Suprapubic skin (tissue), 4 donors: ENCODE results near the gene ROR2.

Source experiments
- CTCF ChIP-seq, 2 donors: fragments of 200-600 bp in 1 of 2; fragments of 450-650 bp in 1 of 2; sonication (generic) in 1 of 2; IDR thresholded peaks; one replicate each; pipeline ENCODE4 v1.5.1; 2016 to 2019; ENCODE audit warnings: antibody characterized with exemption in 2 of 2, mild to moderate bottlenecking in 1 of 2, moderate library complexity in 1 of 2
- EP300 ChIP-seq: sonication (generic); formaldehyde crosslinking; IDR thresholded peaks from one replicate; pipeline ENCODE4 v1.6.1; 2017; ENCODE audit warnings: antibody characterized with exemption
- POLR2A ChIP-seq, 2 donors: fragments of 450-650 bp; IDR thresholded peaks; one replicate each; pipeline ENCODE4 v1.6.1; 2017; ENCODE audit warnings: antibody characterized with exemption in 2 of 2, mild to moderate bottlenecking in 2 of 2, moderate library complexity in 2 of 2
- POLR2AphosphoS5 ChIP-seq, 3 donors: sonication (generic); formaldehyde crosslinking; IDR thresholded peaks; one replicate each; pipeline ENCODE4 v1.6.1; 2017; ENCODE audit warnings: antibody characterized with exemption in 3 of 3

GRCh38 chr9:91868732-91869391 is 81.2 kb downstream of the ROR2 start:
- TF ChIP-seq CTCF (IDR thresholded peaks at IDR 0.05): no peak
- TF ChIP-seq EP300: no peak
- TF ChIP-seq POLR2A (IDR thresholded peaks at IDR 0.05): no peak
- no peak for TF ChIP-seq POLR2AphosphoS5 (IDR thresholded peaks at IDR 0.05)
